C4-2B (cell line): ENCODE data around the gene HTR2C.

Source experiments
- CTCF ChIP-seq: fragments of 450-650 bp; conservative IDR thresholded peaks from 2 replicates; pipeline ENCODE4 v1.5.1; 2017; ENCODE audit warnings: mild to moderate bottlenecking
- ZFX ChIP-seq: fragments of 450-650 bp; IDR thresholded peaks from 2 replicates; pipeline ENCODE4 v1.6.1; 2017

DNA sequence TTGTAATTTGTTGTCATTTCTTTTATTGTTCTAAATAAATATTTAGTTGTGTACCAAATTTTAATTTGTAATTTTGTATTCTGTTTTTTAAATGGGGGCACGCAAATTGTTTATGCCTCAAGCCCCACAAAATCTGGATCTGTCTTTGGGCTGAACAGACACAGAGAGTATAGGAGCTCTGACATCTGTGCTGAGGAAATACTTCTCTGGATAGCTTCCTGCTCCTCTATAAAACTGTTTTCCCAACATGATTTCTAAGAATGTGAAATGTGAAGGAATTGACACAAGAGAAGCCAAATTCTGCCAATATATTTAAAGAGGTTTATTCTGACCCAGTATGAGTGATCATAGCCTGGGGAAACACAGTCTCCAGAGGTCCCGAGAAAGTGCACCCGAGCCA is 340.5 kb downstream of the HTR2C start:
- no peak for TF ChIP-seq CTCF
- TF ChIP-seq ZFX = no peak
